HEK293 (cell line): ENCODE data around the gene LDLRAD3.

ENCODE experiments used
- BCL11A ChIP-seq: fragments of 450-650 bp; formaldehyde crosslinking; IDR thresholded peaks from 2 replicates; pipeline ENCODE4 v1.5.1; 2016; ENCODE audit warnings: low read depth, missing biosample characterization, missing genetic modification characterization
- BCL11B ChIP-seq: fragments of 450-650 bp; formaldehyde crosslinking; IDR thresholded peaks from 2 replicates; pipeline ENCODE4 v1.5.1; 2016; ENCODE audit warnings: low read depth, missing biosample characterization, missing genetic modification characterization
- HOXC10 ChIP-seq: sonication (generic); formaldehyde crosslinking; IDR thresholded peaks from 2 replicates; pipeline ENCODE4 v1.8.1; 2023; ENCODE audit warnings: mild to moderate bottlenecking, missing genetic modification reagents
- HOXD13 ChIP-seq: sonication (generic); formaldehyde crosslinking; IDR thresholded peaks from 2 replicates; pipeline ENCODE4 v1.8.0; 2022; ENCODE audit warnings: missing genetic modification reagents, borderline replicate concordance
- KLF17 ChIP-seq: fragments of 450-650 bp; formaldehyde crosslinking; IDR thresholded peaks from 2 replicates; pipeline ENCODE4 v1.5.1; 2016; ENCODE audit warnings: missing biosample characterization, missing genetic modification characterization
- KLF8 ChIP-seq: fragments of 450-650 bp; formaldehyde crosslinking; IDR thresholded peaks from 2 replicates; pipeline ENCODE4 v1.5.1; 2016; ENCODE audit warnings: missing biosample characterization, missing genetic modification characterization
- MZF1 ChIP-seq: fragments of 450-650 bp; formaldehyde crosslinking; IDR thresholded peaks from 2 replicates; pipeline ENCODE4 v1.5.1; 2017; ENCODE audit warnings: missing biosample characterization, missing genetic modification characterization, borderline replicate concordance
- REPIN1 ChIP-seq: fragments of 450-650 bp; formaldehyde crosslinking; IDR thresholded peaks from 2 replicates; pipeline ENCODE4 v1.5.1; 2017; ENCODE audit warnings: missing biosample characterization, missing genetic modification characterization, low read depth
- YY1 ChIP-seq: fragments of 450-650 bp; formaldehyde crosslinking; IDR thresholded peaks from 2 replicates; pipeline ENCODE4 v1.5.1; 2018; ENCODE audit warnings: missing biosample characterization, missing genetic modification characterization
- ZBTB10 ChIP-seq: fragments of 450-650 bp; formaldehyde crosslinking; IDR thresholded peaks from 2 replicates; pipeline ENCODE4 v1.5.1; 2016; ENCODE audit warnings: missing biosample characterization, missing genetic modification characterization
- ZBTB48 ChIP-seq: fragments of 450-650 bp; formaldehyde crosslinking; IDR thresholded peaks from 2 replicates; pipeline ENCODE4 v1.5.1; 2016; ENCODE audit warnings: missing biosample characterization, missing genetic modification characterization
- ZBTB8A ChIP-seq: fragments of 450-650 bp; formaldehyde crosslinking; IDR thresholded peaks from 2 replicates; pipeline ENCODE4 v1.5.1; 2016; ENCODE audit warnings: missing biosample characterization, missing genetic modification characterization
- ZFP41 ChIP-seq: fragments of 450-650 bp; formaldehyde crosslinking; IDR thresholded peaks from 2 replicates; pipeline ENCODE4 v1.5.1; 2016; ENCODE audit warnings: missing biosample characterization, missing genetic modification characterization, borderline replicate concordance
- ZNF112 ChIP-seq: fragments of 450-650 bp; formaldehyde crosslinking; IDR thresholded peaks from 2 replicates; pipeline ENCODE4 v1.5.0; 2017; ENCODE audit warnings: missing biosample characterization, missing genetic modification characterization
- ZNF138 ChIP-seq: fragments of 450-650 bp; formaldehyde crosslinking; IDR thresholded peaks from 2 replicates; pipeline ENCODE4 v1.5.1; 2016; ENCODE audit warnings: missing biosample characterization, missing genetic modification characterization, borderline replicate concordance
- ZNF157 ChIP-seq: fragments of 450-650 bp; formaldehyde crosslinking; IDR thresholded peaks from 2 replicates; pipeline ENCODE4 v1.5.1; 2016; ENCODE audit warnings: missing biosample characterization, missing genetic modification characterization
- ZNF169 ChIP-seq: fragments of 450-650 bp; formaldehyde crosslinking; IDR thresholded peaks from 2 replicates; pipeline ENCODE4 v1.5.1; 2016; ENCODE audit warnings: missing biosample characterization, missing genetic modification characterization
- ZNF174 ChIP-seq: fragments of 450-650 bp; formaldehyde crosslinking; IDR thresholded peaks from 2 replicates; pipeline ENCODE4 v1.5.0; 2017; ENCODE audit warnings: missing biosample characterization, mild to moderate bottlenecking, missing genetic modification characterization
- ZNF211 ChIP-seq: fragments of 450-650 bp; formaldehyde crosslinking; IDR thresholded peaks from 2 replicates; pipeline ENCODE4 v1.5.1; 2016; ENCODE audit warnings: low read depth, missing biosample characterization, missing genetic modification characterization
- ZNF248 ChIP-seq: fragments of 450-650 bp; formaldehyde crosslinking; IDR thresholded peaks from 2 replicates; pipeline ENCODE4 v1.5.1; 2017; ENCODE audit warnings: missing biosample characterization, missing genetic modification characterization
- ZNF26 ChIP-seq: fragments of 450-650 bp; formaldehyde crosslinking; IDR thresholded peaks from 2 replicates; pipeline ENCODE4 v1.5.1; 2016; ENCODE audit warnings: missing biosample characterization, missing genetic modification characterization
- ZNF311 ChIP-seq: fragments of 450-650 bp; formaldehyde crosslinking; IDR thresholded peaks from 2 replicates; pipeline ENCODE4 v1.5.1; 2017; ENCODE audit warnings: missing biosample characterization, missing genetic modification characterization, borderline replicate concordance
- ZNF335 ChIP-seq: fragments of 450-650 bp; formaldehyde crosslinking; conservative IDR thresholded peaks from 2 replicates; pipeline ENCODE4 v1.5.1; 2016; ENCODE audit warnings: missing biosample characterization, missing genetic modification characterization
- ZNF354C ChIP-seq: fragments of 450-650 bp; formaldehyde crosslinking; IDR thresholded peaks from 2 replicates; pipeline ENCODE4 v1.5.1; 2016; ENCODE audit warnings: missing biosample characterization, missing genetic modification characterization, low read depth, borderline replicate concordance
- ZNF366 ChIP-seq: fragments of 450-650 bp; formaldehyde crosslinking; conservative IDR thresholded peaks from 2 replicates; pipeline ENCODE4 v1.5.1; 2016; ENCODE audit warnings: missing biosample characterization, missing genetic modification characterization
- ZNF37A ChIP-seq: fragments of 450-650 bp; IDR thresholded peaks from 2 replicates; pipeline ENCODE4 v1.5.1; 2018; ENCODE audit warnings: missing biosample characterization, missing genetic modification characterization
- ZNF48 ChIP-seq: fragments of 450-650 bp; formaldehyde crosslinking; IDR thresholded peaks from 2 replicates; pipeline ENCODE4 v1.5.1; 2016; ENCODE audit warnings: missing biosample characterization, missing genetic modification characterization
- ZNF549 ChIP-seq: fragments of 450-650 bp; IDR thresholded peaks from 2 replicates; pipeline ENCODE4 v1.5.1; 2018; ENCODE audit warnings: missing biosample characterization, missing genetic modification characterization, mild to moderate bottlenecking, inconsistent platforms, moderate library complexity
- ZNF558 ChIP-seq: fragments of 450-650 bp; formaldehyde crosslinking; IDR thresholded peaks from 2 replicates; pipeline ENCODE4 v1.5.1; 2016; ENCODE audit warnings: missing biosample characterization, missing genetic modification characterization
- ZNF571 ChIP-seq: fragments of 450-650 bp; formaldehyde crosslinking; IDR thresholded peaks from 2 replicates; pipeline ENCODE4 v1.5.0; 2017; ENCODE audit warnings: missing biosample characterization, missing genetic modification characterization
- ZNF580 ChIP-seq: fragments of 450-650 bp; formaldehyde crosslinking; IDR thresholded peaks from 2 replicates; pipeline ENCODE4 v1.5.1; 2016; ENCODE audit warnings: missing biosample characterization, missing genetic modification characterization
- ZNF600 ChIP-seq: fragments of 450-650 bp; formaldehyde crosslinking; IDR thresholded peaks from 2 replicates; pipeline ENCODE4 v1.5.1; 2016; ENCODE audit warnings: missing biosample characterization, missing genetic modification characterization
- ZNF670 ChIP-seq: fragments of 450-650 bp; formaldehyde crosslinking; IDR thresholded peaks from 2 replicates; pipeline ENCODE4 v1.5.1; 2016; ENCODE audit warnings: missing biosample characterization, missing genetic modification characterization, low read depth
- ZNF76 ChIP-seq: fragments of 450-650 bp; formaldehyde crosslinking; IDR thresholded peaks from 2 replicates; pipeline ENCODE4; 2016; ENCODE audit warnings: low read depth, missing biosample characterization, missing genetic modification characterization, borderline replicate concordance
- ZSCAN5A ChIP-seq: fragments of 450-650 bp; formaldehyde crosslinking; IDR thresholded peaks from 2 replicates; pipeline ENCODE4 v1.5.1; 2016; ENCODE audit warnings: missing biosample characterization, missing genetic modification characterization

LDLRAD3 gene

GRCh38 chr11:35943713-35944502, at the start of gene LDLRAD3 (continued):
- TF ChIP-seq ZNF138 (tag by site-specific recombination): no peak
- TF ChIP-seq ZNF37A: no peak
- TF ChIP-seq ZBTB48 (tag by site-specific recombination): peak; percentile 66; the same call in 1 of the 2 replicates
- no peak for TF ChIP-seq ZFP41
- TF ChIP-seq ZSCAN5A: no peak
- no peak for TF ChIP-seq ZNF211 (tag by site-specific recombination)
- TF ChIP-seq ZNF112 (tag by site-specific recombination): no peak
- no peak for TF ChIP-seq BCL11A (tag by site-specific recombination)
- no peak for TF ChIP-seq ZNF354C (tag by site-specific recombination)
- TF ChIP-seq ZNF26 (tag by site-specific recombination): no peak
- no peak for TF ChIP-seq ZNF549
- no peak for TF ChIP-seq ZNF571
- TF ChIP-seq REPIN1 (tag by site-specific recombination): no peak
- no peak for TF ChIP-seq BCL11B (tag by site-specific recombination)
- peak; percentile 63 for TF ChIP-seq KLF17 (tag by site-specific recombination)
- peak; percentile 79 for TF ChIP-seq ZBTB8A (tag by site-specific recombination)
- no peak for TF ChIP-seq MZF1 (tag by site-specific recombination)
- peak; percentile 87; the same call in 1 of the 2 replicates for TF ChIP-seq HOXC10 (CRISPR knock-in tag)
- 0 out of 2 replicates have a peak, but pooled peaks have one; percentile 14 for TF ChIP-seq ZNF366 (tag by site-specific recombination)
- no peak for TF ChIP-seq ZBTB10 (tag by site-specific recombination)
- TF ChIP-seq ZNF174 (tag by site-specific recombination): no peak
- TF ChIP-seq HOXD13 (CRISPR knock-in tag): no peak
- no peak for TF ChIP-seq ZNF580 (tag by site-specific recombination)
- peak; percentile 51; the same call in 1 of the 2 replicates for TF ChIP-seq KLF8 (tag by site-specific recombination)
- TF ChIP-seq ZNF169 (tag by site-specific recombination): no peak
- no peak; the same call in 1 of the 2 replicates for TF ChIP-seq ZNF76 (tag by site-specific recombination)
- TF ChIP-seq ZNF157: no peak
- TF ChIP-seq ZNF248 (tag by site-specific recombination): no peak
- no peak for TF ChIP-seq ZNF311
- TF ChIP-seq ZNF335 (tag by site-specific recombination): peak; percentile 58
- TF ChIP-seq ZNF600 (tag by site-specific recombination): peak; percentile 81
- TF ChIP-seq YY1: no peak
- TF ChIP-seq ZNF670 (tag by site-specific recombination): no peak
- no peak for TF ChIP-seq ZNF48
- no peak for TF ChIP-seq ZNF558 (tag by site-specific recombination)
